Stimulated activated naive CD4-positive, alpha-beta T cell (primary cell): ENCODE results near the gene OPRM1.
"Not testable (repeated sequence)": the region's sequence is repeated elsewhere in the genome, so short reads cannot be mapped to it uniquely, and the experiment has no call there.

ENCODE experiments used
- DNase-seq, 6 experiments: peaks; one replicate each; lab custom pipeline; 2025; lab: John Stamatoyannopoulos, UW

OPRM1 gene

GRCh38 chr6:154039231-154039842 is at the start of gene OPRM1:
TSS of gene OPRM1 (plus strand) at chr6:154039240. CDS start at chr6:154039545, 305 bp downstream.
- DNase-seq: peak in 4 of 6 experiments; percentile 2 to 17 (median 7)

- no peak for DNase-seq
Measured at GRCh38 chr6:153989989-153990388, 49.1 kb upstream of the OPRM1 start.

DNA sequence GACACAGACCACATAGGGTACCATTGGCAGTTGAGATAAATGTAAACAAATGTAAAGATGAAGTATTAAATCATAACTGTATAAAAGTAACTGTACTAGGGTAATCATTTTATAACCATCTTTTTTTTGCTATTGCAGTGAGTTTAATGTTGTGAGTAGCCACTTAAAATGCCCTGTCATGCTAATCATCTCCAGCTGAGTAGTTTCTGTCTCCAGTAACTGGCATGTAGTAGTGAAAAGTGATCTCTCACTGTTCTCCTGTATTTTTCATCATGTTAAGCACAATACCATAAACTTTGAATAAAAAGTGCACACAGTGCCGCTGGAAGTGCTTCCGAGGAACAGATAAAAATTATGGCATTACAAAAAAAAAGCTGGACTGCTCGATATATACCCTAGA is 45.0 kb upstream of the OPRM1 start:
- DNase-seq: no peak

DNA sequence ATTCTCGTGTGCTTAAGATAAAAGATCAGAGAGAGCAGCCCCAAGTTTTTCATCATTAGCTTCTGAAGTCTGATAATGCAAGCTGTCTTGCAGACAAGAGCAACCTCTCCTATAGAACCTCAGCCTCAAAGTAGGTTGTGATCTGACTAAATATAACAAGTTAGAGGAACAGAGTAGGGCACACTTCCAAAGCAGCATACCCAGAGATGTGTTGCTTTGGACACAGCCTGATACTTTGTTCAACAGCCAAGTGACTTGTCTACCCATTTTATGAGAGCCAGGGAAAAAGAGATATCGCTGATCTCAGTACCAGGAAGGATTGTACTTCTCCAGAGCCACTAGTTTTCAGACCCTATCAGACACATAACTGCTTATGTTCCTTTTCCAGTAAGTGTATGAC is 44.2 kb upstream of the OPRM1 start:
- DNase-seq: no peak

GRCh38 chr6:153997221-153997620 is 41.8 kb upstream of the OPRM1 start:
- DNase-seq: no peak

DNA sequence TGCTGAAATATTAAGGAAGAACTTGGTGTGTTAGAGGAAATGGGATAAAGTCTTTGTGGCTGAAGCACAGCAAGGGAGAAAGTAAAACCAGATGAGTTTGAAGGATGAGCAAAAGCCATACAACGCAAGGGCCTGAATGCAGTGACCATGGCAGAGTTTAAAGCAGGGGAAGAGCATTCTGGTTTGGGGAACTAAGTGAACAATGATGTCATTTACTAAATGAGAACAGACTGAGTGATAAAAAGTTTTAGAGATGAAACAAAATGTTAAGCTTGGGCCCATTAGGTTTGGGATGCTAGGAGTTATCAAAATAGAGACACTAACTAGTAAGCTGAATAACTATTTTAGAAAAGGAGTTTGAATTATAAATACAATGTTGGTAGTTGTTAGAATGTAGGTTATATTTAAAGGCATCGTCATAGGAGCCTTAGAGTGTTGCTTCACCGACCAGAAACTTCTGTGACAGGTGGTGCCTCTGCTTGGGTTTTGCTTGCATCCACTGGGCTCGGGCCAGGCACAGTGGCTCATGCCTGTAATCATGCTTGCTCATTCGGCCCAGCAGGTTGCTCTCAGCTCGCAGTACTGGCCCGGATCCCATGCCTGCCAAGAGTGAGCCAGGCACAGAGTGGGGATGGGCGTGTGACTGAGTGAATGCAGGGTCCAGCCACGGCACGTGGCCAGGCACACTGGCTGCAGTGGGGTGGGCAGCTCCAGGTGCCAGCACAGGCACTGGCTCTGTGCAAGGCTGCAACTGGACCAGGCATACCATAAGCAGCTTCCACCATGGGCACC is 37.4 kb upstream of the OPRM1 start:
- DNase-seq: no peak

GRCh38 chr6:154002894-154003293 is 36.1 kb upstream of the OPRM1 start:
- no peak for DNase-seq

- no peak for DNase-seq
Measured at GRCh38 chr6:154010371-154010770, 28.7 kb upstream of the OPRM1 start.

- no peak for DNase-seq
Measured at GRCh38 chr6:154012852-154013251, 26.2 kb upstream of the OPRM1 start.

DNA sequence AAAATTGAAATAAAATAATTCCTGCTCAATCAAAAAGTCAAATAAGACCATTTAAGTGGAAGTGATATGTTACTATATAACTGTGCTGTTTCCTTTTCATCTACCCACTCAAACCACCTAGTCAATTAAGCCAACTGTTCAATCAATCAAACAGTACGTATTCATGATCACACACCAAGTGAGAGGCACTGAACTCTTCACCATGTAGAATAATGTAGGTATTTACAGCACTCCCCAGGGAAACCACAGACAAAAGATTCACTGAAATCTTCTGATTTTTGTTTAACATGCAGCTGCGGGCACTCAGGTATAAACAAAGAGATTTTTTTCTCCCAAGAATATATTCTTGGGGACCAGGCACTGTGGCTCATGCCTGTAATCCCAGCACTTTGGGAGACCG is 21.3 kb upstream of the OPRM1 start:
- DNase-seq: no peak

- no peak for DNase-seq
Measured at GRCh38 chr6:154030646-154031045, 8.4 kb upstream of the OPRM1 start.

DNA sequence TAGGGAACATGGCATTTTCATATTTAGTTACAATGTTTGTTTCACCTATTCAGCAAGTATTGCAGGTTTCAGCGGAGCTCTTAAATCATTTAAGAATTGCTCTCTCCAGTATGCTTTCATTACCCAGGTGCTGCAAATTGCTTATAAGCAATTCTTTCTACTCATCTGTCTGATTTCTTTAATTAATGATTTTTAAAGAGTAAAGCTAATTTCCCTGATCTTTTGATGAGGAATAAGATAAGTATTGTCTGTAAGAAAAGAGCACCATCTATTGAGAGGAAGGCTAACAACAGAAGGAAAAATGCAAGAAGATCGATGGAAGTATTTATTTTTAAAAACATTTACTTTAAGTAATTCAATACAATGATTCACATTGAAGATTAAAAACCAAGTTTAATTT is 2.0 kb downstream of the OPRM1 start:
- no peak for DNase-seq

DNA sequence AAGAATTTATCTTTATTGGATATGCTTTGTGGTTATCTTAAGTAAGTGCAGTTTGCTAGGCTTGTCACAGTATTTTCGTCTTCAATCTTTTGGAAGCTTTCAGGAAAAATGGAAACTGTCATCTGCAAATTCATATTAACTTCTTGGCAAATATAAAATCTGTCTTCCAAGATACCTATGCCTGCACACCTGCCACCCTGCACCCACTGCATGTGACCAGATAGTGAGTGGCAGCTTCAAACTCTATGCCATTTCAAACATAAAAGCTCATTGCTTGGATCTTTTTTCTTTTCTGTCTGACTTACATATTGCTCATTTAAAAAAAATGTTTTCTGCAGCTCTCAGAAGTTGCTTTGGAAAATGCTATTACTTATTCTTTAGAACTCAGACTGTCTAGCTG is 14.1 kb downstream of the OPRM1 start:
- no peak for DNase-seq

GRCh38 chr6:154056536-154056935 is 17.5 kb downstream of the OPRM1 start:
- DNase-seq: no peak

DNA sequence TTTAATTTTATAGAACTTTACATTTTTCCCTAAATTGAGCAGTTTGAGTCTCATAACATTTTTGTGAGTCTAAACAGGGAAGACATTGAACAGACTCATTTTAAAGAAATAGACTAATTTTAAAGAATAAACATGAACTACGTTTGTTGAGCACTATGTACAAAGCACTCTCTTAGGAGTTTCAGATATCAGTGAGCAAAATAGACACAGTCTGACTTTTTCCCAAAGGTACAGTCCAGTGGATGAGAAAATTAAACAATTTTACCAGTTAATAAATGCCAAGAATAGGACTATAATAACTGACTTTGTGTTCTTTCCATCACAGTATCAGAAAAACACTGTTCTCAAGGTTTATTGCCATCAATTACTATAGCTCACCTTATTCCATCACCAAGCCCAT is 18.1 kb downstream of the OPRM1 start:
- DNase-seq: no peak

DNA sequence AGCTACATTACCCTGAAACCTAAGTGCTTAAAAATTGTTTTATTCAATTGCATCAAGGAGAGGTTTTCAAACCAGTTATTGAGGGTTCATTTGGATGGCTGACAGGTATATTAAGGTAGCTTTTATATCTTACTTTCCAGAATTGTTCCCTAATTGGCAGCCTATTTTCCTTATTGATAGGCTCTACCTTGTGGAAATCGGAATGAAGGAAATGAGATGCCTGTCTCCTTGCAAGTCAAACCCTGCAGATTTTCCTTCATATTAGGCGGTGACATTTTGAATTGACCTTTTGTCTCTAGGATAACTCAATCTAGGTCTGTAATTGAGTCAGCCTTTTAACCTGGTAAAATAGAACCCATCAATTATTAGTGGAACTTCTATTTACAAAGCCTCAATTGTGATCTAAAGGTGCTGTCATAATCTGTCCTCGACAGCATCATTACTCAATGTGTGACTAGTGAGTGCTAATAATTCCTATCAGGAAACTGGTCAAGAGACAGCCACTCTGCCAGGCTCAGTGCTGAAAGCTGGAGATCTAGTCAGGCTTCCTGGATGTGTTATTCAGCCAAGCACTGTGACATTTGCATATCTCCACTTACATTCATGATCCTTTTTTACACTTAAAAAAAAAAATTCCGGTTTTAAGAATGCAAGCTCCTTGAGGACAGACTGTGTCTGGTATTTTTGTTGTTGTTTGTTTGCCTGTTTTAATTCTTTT is 20.1 kb downstream of the OPRM1 start:
- no peak for DNase-seq

DNA sequence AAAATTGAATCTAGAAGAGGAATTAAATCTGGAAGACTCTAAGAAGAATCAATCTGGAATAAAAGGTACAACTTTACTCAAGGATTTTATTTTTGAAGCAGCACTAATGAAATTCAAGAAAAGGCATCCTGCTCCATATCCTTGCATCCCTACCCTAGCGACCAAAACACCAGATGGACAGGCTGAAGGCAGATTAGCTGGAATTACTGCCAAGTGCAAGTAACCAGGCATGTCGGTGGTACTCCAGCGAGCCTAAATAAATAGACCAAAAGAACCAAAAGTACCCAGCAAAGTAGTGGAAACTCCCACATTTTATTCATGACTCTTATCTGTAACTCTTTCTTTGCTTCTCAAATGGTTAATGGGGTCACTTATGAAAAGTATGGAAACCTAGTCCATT is 21.0 kb downstream of the OPRM1 start:
- DNase-seq: no peak

- no peak for DNase-seq
Measured at GRCh38 chr6:154070041-154070440, 31.0 kb downstream of the OPRM1 start.

GRCh38 chr6:154070657-154071056 is 31.6 kb downstream of the OPRM1 start:
- DNase-seq: no peak

- no peak for DNase-seq
Measured at GRCh38 chr6:154071236-154071635, 32.2 kb downstream of the OPRM1 start.

DNA sequence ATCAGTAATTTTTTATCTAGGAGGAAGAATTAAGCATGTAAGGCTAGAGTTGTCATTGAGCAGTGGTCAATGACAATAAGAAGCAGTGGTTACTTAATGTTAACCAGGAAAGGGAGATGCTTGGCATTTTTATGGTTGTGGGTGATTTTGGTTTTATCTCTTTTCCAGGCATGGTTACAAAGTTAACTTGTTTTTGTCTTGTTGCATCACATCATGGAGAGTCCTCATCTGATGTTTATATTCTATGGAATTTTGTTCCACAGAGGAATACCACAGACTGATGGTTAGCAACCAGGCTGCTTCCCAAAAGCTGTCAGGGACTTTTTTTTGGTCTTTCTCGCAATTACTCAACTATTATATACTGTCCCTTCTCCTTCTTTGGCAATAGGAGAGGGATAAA is 32.7 kb downstream of the OPRM1 start:
- DNase-seq: no peak

GRCh38 chr6:154078596-154078995 is 39.6 kb downstream of the OPRM1 start:
- DNase-seq: not testable (repeated sequence)
